Nephron (organoid): Measurements from ENCODE around the gene THSD4.

Source experiments
- H3K27ac Mint-ChIP-seq, 3 experiments: 2 replicates each; pipeline ENCODE4 v1.8.0; 2020; ENCODE audit warnings: mixed read lengths in 3 of 3, mild to moderate bottlenecking in 2 of 3, moderate library complexity in 1 of 3
- H3K27me3 Mint-ChIP-seq: 2 replicates; pipeline ENCODE4 v1.8.0; 2021; ENCODE audit warnings: low read depth, mild to moderate bottlenecking, moderate library complexity, mixed read lengths
- H3K36me3 Mint-ChIP-seq: 2 replicates; pipeline ENCODE4 v1.8.0; 2020; ENCODE audit warnings: low read depth, mixed read lengths
- H3K4me1 Mint-ChIP-seq: 2 replicates; pipeline ENCODE4 v1.8.0; 2020; ENCODE audit warnings: mixed read lengths
- H3K4me3 Mint-ChIP-seq, 3 experiments: 2 replicates each; pipeline ENCODE4 v1.8.0; 2020; ENCODE audit warnings: mild to moderate bottlenecking in 3 of 3, mixed read lengths in 3 of 3, moderate library complexity in 2 of 3
- H3K9me3 Mint-ChIP-seq: 2 replicates; pipeline ENCODE4 v1.8.0; 2020; ENCODE audit warnings: mixed read lengths
- CTCF ChIP-seq, 3 experiments: fragments of 200-600 bp; sonication (generic); IDR thresholded peaks; one replicate each; pipeline ENCODE4 v1.5.0; 2021; ENCODE audit warnings: antibody characterized with exemption in 3 of 3; ENCODE audit not compliant: unreplicated experiment in 3 of 3

THSD4 gene

DNA sequence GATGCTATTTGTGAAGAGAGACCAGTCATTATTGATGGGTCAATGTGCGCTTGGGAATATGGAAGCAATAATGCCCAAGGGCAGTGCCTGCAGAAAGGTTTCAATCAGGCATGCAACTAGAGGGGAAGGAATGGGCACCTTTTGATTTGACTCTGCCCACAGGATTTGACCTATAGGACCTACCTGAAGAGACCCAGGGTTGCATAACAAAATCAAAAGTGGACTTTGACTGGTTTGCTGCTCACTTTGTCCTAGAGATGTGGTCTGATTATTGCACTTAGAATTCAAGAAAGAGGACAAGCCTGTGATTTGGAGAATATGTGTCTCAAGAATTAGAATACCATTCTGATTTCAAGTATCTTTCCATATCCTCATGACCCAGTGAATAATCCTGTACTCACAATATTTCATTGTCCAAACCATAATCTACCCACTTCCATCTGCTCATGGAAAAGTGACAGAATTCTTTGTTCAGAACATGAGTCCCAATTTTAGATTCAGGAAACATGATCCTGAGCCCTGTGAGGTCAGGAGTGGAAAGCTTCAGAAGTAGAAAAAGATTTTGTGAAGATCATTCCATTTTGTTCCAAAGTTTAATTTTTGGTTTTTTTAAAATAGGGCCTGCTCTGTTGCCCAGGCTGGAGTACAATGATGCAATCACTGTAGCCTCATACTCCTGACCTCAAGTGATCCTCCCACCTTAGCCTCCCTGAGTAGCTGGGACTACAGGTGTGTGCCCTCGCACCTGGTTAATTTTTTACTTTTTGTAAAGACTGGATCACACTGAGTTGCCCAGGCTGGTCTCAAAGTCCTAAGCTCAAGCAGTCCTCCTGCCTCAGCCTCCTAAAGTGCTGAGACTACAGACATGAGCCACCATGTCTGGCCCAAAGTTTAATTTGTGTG, 543.8 kb downstream of the THSD4 start:
- Mint-ChIP-seq H3K36me3 (no peaks in the 10 kb centered on the region), H3K9me3 (no peaks in the 10 kb centered on the region), H3K27ac (no peak overlapping the region), H3K4me3 (no peak overlapping the region), H3K27me3 (no peaks in the 10 kb centered on the region), H3K4me1 (peaks cover 5% of the 10 kb centered on the region)
- no peak for TF ChIP-seq CTCF (IDR thresholded peaks at IDR 0.05; ENCODE audit: unreplicated experiment in 3 of 3)

- H3K27ac Mint-ChIP-seq: no peak overlapping the region
- no peaks in the 10 kb centered on the region for H3K36me3 Mint-ChIP-seq
- no peaks in the 10 kb centered on the region for H3K27me3 Mint-ChIP-seq
- H3K4me3 Mint-ChIP-seq: no peak overlapping the region
- no peak for TF ChIP-seq CTCF (IDR thresholded peaks at IDR 0.05; ENCODE audit: unreplicated experiment in 3 of 3)
- peaks cover 5% of the 10 kb centered on the region for H3K4me1 Mint-ChIP-seq
- peaks cover 1% of the 10 kb centered on the region for H3K9me3 Mint-ChIP-seq
These were observed 544.4 kb downstream of the THSD4 start for GRCh38 chr15:71659730-71660067.

DNA sequence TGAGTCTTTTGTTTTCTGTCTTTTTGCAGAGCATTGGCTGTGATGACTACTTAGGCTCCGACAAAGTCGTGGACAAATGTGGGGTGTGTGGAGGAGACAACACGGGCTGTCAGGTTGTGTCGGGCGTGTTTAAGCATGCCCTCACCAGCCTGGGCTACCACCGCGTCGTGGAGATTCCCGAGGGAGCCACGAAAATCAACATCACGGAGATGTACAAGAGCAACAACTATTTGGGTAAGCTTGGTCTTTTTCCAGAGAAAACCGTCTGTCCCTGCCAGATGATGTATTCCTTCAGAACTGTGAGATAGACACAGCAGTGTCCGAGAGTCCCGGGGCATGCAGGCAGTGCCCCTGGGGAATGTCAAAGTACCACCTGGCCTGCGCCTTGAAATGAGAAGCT, 545.2 kb downstream of the THSD4 start:
- H3K27me3 Mint-ChIP-seq: no peaks in the 10 kb centered on the region
- H3K4me3 Mint-ChIP-seq: no peak overlapping the region

DNA sequence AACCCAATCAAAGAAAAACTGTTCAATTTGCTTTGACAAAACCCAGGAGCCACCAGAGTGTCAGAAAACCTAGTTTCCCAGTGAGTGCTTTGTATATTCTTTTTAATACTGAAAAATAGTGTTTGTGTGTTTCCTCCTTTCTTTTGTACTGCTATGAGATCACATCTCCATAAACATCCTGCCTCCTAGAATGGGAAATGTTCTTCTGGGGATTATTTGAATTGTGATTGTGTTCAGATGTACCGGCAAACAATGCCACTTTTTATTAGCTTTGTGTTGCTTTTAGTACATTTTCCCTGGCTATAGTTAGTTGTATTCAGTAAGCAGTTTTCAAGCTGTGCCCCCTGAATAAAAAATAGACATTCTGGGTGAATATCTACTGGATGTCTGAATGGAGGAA, 547.0 kb downstream of the THSD4 start:
- Mint-ChIP-seq H3K4me3 (no peak overlapping the region), H3K4me1 (peaks cover 5% of the 10 kb centered on the region), H3K27me3 (no peaks in the 10 kb centered on the region), H3K36me3 (peaks cover 6% of the 10 kb centered on the region), H3K27ac (no peak overlapping the region), H3K9me3 (peaks cover 10% of the 10 kb centered on the region)
- TF ChIP-seq CTCF (IDR thresholded peaks at IDR 0.05; ENCODE audit: unreplicated experiment in 3 of 3): no peak

More for the DNA sequence above, 545.2 kb downstream of the THSD4 start:
- Mint-ChIP-seq H3K27ac (no peak overlapping the region), H3K4me1 (peaks cover 5% of the 10 kb centered on the region), H3K36me3 (peaks cover 4% of the 10 kb centered on the region), H3K9me3 (peaks cover 6% of the 10 kb centered on the region)
- TF ChIP-seq CTCF (IDR thresholded peaks at IDR 0.05; ENCODE audit: unreplicated experiment in 3 of 3): no peak

GRCh38 chr15:71664622-71665021, 549.4 kb downstream of the THSD4 start:
- no peak for TF ChIP-seq CTCF (IDR thresholded peaks at IDR 0.05; ENCODE audit: unreplicated experiment in 3 of 3)
- H3K27ac Mint-ChIP-seq: no peak overlapping the region
- peaks cover 10% of the 10 kb centered on the region for H3K9me3 Mint-ChIP-seq
- H3K4me1 Mint-ChIP-seq: peaks cover 8% of the 10 kb centered on the region
- no peak overlapping the region for H3K4me3 Mint-ChIP-seq
- H3K27me3 Mint-ChIP-seq: no peaks in the 10 kb centered on the region
- H3K36me3 Mint-ChIP-seq: peaks cover 6% of the 10 kb centered on the region
